ENCODE measurements around the gene DSTN. TPM values are rescaled to one million over a fixed set of nuclear protein-coding genes. Genes with fewer than 3 reads are reported as not detected.

The DSTN gene
- total RNA-seq, 1 experiment from 2014 or later: 110 TPM

- TF ChIP-seq CTCF (IDR thresholded peaks at IDR 0.05; ENCODE audit: unreplicated experiment): no peak
- Mint-ChIP-seq H3K9me3 (ENCODE audit: low read depth, unreplicated experiment) (no peaks in the 10 kb centered on the region), H3K27me3 (ENCODE audit: unreplicated experiment) (no peaks in the 10 kb centered on the region), H3K4me1 (ENCODE audit: low read depth, unreplicated experiment) (peaks cover 25% of the 10 kb centered on the region), H3K4me3 (ENCODE audit: low read depth, unreplicated experiment) (no peak overlapping the region), H3K36me3 (ENCODE audit: insufficient read depth, unreplicated experiment) (peaks cover 9% of the 10 kb centered on the region), H3K27ac (ENCODE audit: unreplicated experiment) (no peak overlapping the region)
- no TSS peak for BruUV-seq (replicated peaks)
- CTCF ChIA-PET: interaction anchor here (0.7 kb wide), 1 partner anchor 26 kb away, joined by 3 read pairs; no protein-coding TSS in a partner anchor
- DNase-seq: no peak
- intact Hi-C loops (cut with micrococcal nuclease; ENCODE audit: unreplicated experiment): no loop called here
Measured at GRCh38 chr20:17580895-17581294, 11.0 kb downstream of the DSTN start.

GRCh38 chr20:17583126-17583525, 13.3 kb downstream of the DSTN start:
- no peaks in the 10 kb centered on the region for H3K9me3 Mint-ChIP-seq (ENCODE audit: low read depth, unreplicated experiment)
- DNase-seq: no peak
- H3K27ac Mint-ChIP-seq (ENCODE audit: unreplicated experiment): no peak overlapping the region
- intact Hi-C loops (cut with micrococcal nuclease; ENCODE audit: unreplicated experiment): no loop called here
- H3K4me3 Mint-ChIP-seq (ENCODE audit: low read depth, unreplicated experiment): no peak overlapping the region
- H3K36me3 Mint-ChIP-seq (ENCODE audit: insufficient read depth, unreplicated experiment): peaks cover 9% of the 10 kb centered on the region
- TF ChIP-seq CTCF (IDR thresholded peaks at IDR 0.05; ENCODE audit: unreplicated experiment): no peak
- H3K4me1 Mint-ChIP-seq (ENCODE audit: low read depth, unreplicated experiment): peaks cover 25% of the 10 kb centered on the region
- no TSS peak for BruUV-seq (replicated peaks)
- CTCF ChIA-PET: no interaction called here
- no peaks in the 10 kb centered on the region for H3K27me3 Mint-ChIP-seq (ENCODE audit: unreplicated experiment)

GRCh38 chr20:17584689-17585088, 14.8 kb downstream of the DSTN start:
- CTCF ChIA-PET: interaction anchor here (1.4 kb wide), 1 partner anchor 10 kb away, joined by 5 read pairs; no protein-coding TSS in a partner anchor
- Mint-ChIP-seq H3K36me3 (ENCODE audit: insufficient read depth, unreplicated experiment) (peaks cover 9% of the 10 kb centered on the region), H3K4me1 (ENCODE audit: low read depth, unreplicated experiment) (peaks cover 25% of the 10 kb centered on the region), H3K4me3 (ENCODE audit: low read depth, unreplicated experiment) (peak overlapping the region; percentile 55), H3K9me3 (ENCODE audit: low read depth, unreplicated experiment) (no peaks in the 10 kb centered on the region), H3K27ac (ENCODE audit: unreplicated experiment) (peak overlapping the region; percentile 71), H3K27me3 (ENCODE audit: unreplicated experiment) (no peaks in the 10 kb centered on the region)
- DNase-seq: no peak
- intact Hi-C loops (cut with micrococcal nuclease; ENCODE audit: unreplicated experiment): no loop called here
- TF ChIP-seq CTCF (IDR thresholded peaks at IDR 0.05; ENCODE audit: unreplicated experiment): no peak
- no TSS peak for BruUV-seq (replicated peaks)

- Mint-ChIP-seq H3K9me3 (ENCODE audit: low read depth, unreplicated experiment) (no peaks in the 10 kb centered on the region), H3K4me1 (ENCODE audit: low read depth, unreplicated experiment) (peaks cover 10% of the 10 kb centered on the region), H3K4me3 (ENCODE audit: low read depth, unreplicated experiment) (no peak overlapping the region), H3K36me3 (ENCODE audit: insufficient read depth, unreplicated experiment) (peaks cover 7% of the 10 kb centered on the region), H3K27me3 (ENCODE audit: unreplicated experiment) (no peaks in the 10 kb centered on the region), H3K27ac (ENCODE audit: unreplicated experiment) (no peak overlapping the region)
- CTCF ChIA-PET: interaction anchor here (1.4 kb wide), 1 partner anchor 8 kb away, joined by 5 read pairs; no protein-coding TSS in a partner anchor
- intact Hi-C loops (cut with micrococcal nuclease; ENCODE audit: unreplicated experiment): no loop called here
- no peak for TF ChIP-seq CTCF (IDR thresholded peaks at IDR 0.05; ENCODE audit: unreplicated experiment)
- DNase-seq: no peak
- BruUV-seq (replicated peaks): no TSS peak
Measured at GRCh38 chr20:17586250-17586649, 16.4 kb downstream of the DSTN start.
